ENCODE data around the gene STUM.

The STUM gene

DNA sequence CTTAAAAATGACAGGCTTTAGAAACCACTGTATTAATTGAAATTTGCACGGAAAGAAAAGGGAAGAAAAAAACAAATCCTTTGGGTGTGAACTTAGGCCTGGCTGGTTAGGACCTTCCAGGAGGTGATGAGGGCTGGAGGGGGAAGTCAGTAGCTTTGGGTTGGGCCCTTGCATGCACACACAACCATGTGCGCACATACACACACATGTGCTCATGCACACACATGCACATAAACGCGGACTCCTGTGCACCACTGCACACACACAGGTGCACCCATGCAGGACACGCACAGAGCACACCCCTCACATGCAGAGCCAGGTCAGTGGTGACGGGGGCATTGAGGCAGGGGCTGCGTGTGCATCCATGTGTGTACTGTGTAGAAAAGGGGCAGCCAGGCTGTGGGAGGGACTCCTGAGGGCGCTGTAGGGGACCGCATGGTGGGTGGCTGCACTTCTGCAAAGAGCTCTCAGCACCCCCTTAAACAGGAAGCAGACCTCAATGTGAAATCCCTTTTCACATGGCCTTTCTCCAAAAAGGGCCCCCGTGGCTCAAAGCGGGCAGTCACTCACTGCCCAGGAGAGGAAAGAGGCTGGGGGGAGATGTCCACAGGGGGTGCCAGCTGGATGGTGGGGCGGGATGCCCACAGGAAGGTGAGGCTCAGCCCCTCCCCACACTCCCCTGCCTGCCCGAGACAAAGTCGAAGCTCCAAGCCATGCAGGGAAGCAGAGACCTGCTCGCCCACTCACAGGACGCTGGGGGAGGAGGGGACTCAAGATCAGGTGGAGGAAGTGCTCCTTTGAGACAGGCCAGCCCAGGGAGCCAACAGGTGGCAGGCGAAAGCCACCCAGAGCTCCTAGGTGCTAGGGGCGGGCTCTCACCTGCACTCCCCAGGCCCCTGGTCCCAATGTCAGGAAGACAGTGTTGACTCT lies 95.3 kb downstream of the STUM start:
- no peak overlapping the region for H3K4me3 ChIP-seq (ENCODE audit: low read depth in 1 of 2, low read length in 2 of 2)
- H2AFZ ChIP-seq (ENCODE audit: low read depth, low read length), result no peak overlapping the region
- H3K36me3 ChIP-seq (ENCODE audit: insufficient read depth, low read length), result peaks cover 88% of the 10 kb centered on the region
- TF ChIP-seq EZH2 (IDR thresholded peaks at IDR 0.05; ENCODE audit: borderline replicate concordance, low read depth, low read length, severe bottlenecking), result no peak
- H3K9ac ChIP-seq (ENCODE audit: low read depth, low read length), result no peak overlapping the region
- DNase-seq (no peak), ATAC-seq (ENCODE audit: insufficient read depth, low read depth) (no peak)
- no peak overlapping the region for H3K27ac ChIP-seq (ENCODE audit: low read length)
- no peaks in the 10 kb centered on the region for H3K79me2 ChIP-seq (ENCODE audit: insufficient read depth, low read length)
- H3K9me3 ChIP-seq (ENCODE audit: insufficient read depth, low read length, severe bottlenecking), result no peaks in the 10 kb centered on the region
- no peak overlapping the region for H3K4me2 ChIP-seq (ENCODE audit: insufficient read depth, low read length)
- H4K20me1 ChIP-seq (ENCODE audit: insufficient read depth, low read length), result 0 out of 2 replicates have a peak, but pooled peaks cover 7% of the 10 kb centered on the region
- H3K4me1 ChIP-seq (ENCODE audit: insufficient read depth, low read length), result no peaks in the 10 kb centered on the region
- H3K27me3 ChIP-seq (ENCODE audit: insufficient read depth, low read length, poor library complexity), result no peaks in the 10 kb centered on the region

DNA sequence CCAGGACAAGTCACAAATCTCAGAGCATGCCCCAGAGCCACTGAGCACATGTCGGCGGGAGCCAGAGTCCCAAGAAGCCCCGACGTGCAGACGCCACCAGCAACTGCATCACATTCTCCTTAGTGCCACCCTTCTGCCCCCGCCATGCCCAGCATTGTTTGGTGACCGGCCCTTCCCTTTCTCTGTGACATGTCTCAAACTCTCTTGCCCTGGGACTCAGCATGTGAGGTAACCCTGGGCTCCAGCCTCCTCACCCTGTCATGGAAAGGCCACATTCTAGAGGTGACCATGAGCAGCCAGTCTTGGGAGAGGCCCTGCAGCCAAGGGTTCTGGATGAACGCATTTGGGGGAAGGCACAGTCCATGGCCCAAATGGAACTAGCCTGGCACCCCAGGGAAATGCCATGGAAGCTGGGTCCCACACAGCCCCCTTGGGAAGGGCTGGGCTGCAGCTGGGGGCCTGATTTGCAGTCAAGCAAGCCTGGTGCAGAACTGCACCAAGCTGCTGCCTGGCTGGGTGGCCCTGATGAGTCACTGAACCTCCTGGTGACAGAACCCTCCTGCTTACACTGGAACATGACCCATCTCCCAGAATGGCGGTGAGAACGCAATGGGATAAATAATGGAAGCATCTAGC lies 96.1 kb downstream of the STUM start:
- DNase-seq (no peak), ATAC-seq (ENCODE audit: insufficient read depth, low read depth) (no peak)
- Histone ChIP-seq H3K4me1 (ENCODE audit: insufficient read depth, low read length) (no peaks in the 10 kb centered on the region), H3K4me3 (ENCODE audit: low read depth in 1 of 2, low read length in 2 of 2) (no peak overlapping the region), H3K9me3 (ENCODE audit: insufficient read depth, low read length, severe bottlenecking) (no peaks in the 10 kb centered on the region), H3K27me3 (ENCODE audit: insufficient read depth, low read length, poor library complexity) (no peaks in the 10 kb centered on the region), H3K4me2 (ENCODE audit: insufficient read depth, low read length) (no peak overlapping the region), H3K9ac (ENCODE audit: low read depth, low read length) (no peak overlapping the region), H3K79me2 (ENCODE audit: insufficient read depth, low read length) (0 out of 2 replicates have a peak, but pooled peaks cover 4% of the 10 kb centered on the region), H3K27ac (ENCODE audit: low read length) (no peak overlapping the region), H3K36me3 (ENCODE audit: insufficient read depth, low read length) (peaks cover 88% of the 10 kb centered on the region), H4K20me1 (ENCODE audit: insufficient read depth, low read length) (peaks cover 12% of the 10 kb centered on the region; the same call in 1 of the 2 replicates), H2AFZ (ENCODE audit: low read depth, low read length) (no peak overlapping the region)
- TF ChIP-seq, protein P1, sequence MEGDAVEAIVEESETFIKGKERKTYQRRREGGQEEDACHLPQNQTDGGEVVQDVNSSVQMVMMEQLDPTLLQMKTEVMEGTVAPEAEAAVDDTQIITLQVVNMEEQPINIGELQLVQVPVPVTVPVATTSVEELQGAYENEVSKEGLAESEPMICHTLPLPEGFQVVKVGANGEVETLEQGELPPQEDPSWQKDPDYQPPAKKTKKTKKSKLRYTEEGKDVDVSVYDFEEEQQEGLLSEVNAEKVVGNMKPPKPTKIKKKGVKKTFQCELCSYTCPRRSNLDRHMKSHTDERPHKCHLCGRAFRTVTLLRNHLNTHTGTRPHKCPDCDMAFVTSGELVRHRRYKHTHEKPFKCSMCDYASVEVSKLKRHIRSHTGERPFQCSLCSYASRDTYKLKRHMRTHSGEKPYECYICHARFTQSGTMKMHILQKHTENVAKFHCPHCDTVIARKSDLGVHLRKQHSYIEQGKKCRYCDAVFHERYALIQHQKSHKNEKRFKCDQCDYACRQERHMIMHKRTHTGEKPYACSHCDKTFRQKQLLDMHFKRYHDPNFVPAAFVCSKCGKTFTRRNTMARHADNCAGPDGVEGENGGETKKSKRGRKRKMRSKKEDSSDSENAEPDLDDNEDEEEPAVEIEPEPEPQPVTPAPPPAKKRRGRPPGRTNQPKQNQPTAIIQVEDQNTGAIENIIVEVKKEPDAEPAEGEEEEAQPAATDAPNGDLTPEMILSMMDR (IDR thresholded peaks at IDR 0.05; ENCODE audit: borderline replicate concordance, extremely low read depth, low read length, poor library complexity, severe bottlenecking), result no peak

DNA sequence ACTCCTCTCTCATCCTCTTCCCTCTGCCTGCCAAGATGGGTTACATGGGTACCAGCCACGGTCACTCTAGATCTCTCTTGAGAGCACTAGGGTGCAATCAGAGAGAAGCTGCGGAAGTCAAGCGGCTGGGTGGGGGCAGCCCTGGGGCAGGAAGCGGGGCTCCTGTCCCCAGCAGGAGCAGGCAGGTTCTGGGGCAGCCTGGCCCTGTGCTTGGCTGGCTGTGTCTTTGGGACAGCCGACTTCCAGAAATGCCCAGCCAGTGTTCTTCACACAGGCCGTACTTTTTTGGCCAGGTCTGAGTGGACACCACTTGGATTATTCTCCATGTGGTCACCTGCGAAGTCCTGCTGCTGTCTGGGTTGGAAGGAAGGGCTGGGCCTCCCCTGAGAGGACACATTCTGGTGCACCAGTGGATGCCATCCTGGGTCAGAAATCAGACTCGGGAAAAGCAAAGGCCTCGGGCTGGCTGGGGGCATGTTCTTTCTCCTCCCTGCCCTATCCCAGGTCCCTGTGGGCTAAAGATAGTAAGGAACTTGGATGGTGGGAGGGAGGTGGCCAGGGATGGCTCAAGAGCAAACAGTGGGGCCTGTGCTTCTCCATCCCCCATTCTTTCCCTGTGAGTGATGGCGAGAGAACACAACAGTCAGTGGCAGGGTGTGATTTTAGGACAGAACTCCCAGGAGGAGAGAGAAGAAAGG lies 96.9 kb downstream of the STUM start:
- no peak overlapping the region for H3K4me3 ChIP-seq (ENCODE audit: low read depth in 1 of 2, low read length in 2 of 2)
- no peak for DNase-seq
- ATAC-seq (ENCODE audit: insufficient read depth, low read depth), result no peak
- H3K27me3 ChIP-seq (ENCODE audit: insufficient read depth, low read length, poor library complexity), result no peaks in the 10 kb centered on the region
- no peak overlapping the region for H2AFZ ChIP-seq (ENCODE audit: low read depth, low read length)
- 0 out of 2 replicates have a peak, but pooled peaks cover 4% of the 10 kb centered on the region for H3K79me2 ChIP-seq (ENCODE audit: insufficient read depth, low read length)
- H3K9me3 ChIP-seq (ENCODE audit: insufficient read depth, low read length, severe bottlenecking), result no peaks in the 10 kb centered on the region
- H4K20me1 ChIP-seq (ENCODE audit: insufficient read depth, low read length), result peaks cover 15% of the 10 kb centered on the region; the same call in 1 of the 2 replicates
- no peak overlapping the region for H3K27ac ChIP-seq (ENCODE audit: low read length)
- no peaks in the 10 kb centered on the region for H3K4me1 ChIP-seq (ENCODE audit: insufficient read depth, low read length)
- TF ChIP-seq, protein P1 (IDR thresholded peaks at IDR 0.05; ENCODE audit: borderline replicate concordance, extremely low read depth, low read length, poor library complexity, severe bottlenecking), result no peak
- TF ChIP-seq EZH2 (IDR thresholded peaks at IDR 0.05; ENCODE audit: borderline replicate concordance, low read depth, low read length, severe bottlenecking), result no peak
- peaks cover 81% of the 10 kb centered on the region for H3K36me3 ChIP-seq (ENCODE audit: insufficient read depth, low read length)
- no peak overlapping the region for H3K4me2 ChIP-seq (ENCODE audit: insufficient read depth, low read length)
- H3K9ac ChIP-seq (ENCODE audit: low read depth, low read length), result no peak overlapping the region

Measured in DND-41 (cell line).